ENCODE results near the gene PTPRM. TPM values are rescaled to one million over a fixed set of nuclear protein-coding genes. Genes with fewer than 3 reads are reported as not detected.

Gene PTPRM
- total RNA-seq, 1 donor, result 84.7 TPM

- Histone ChIP-seq H3K4me1 (ENCODE audit: insufficient read depth, low read length) (no peaks in the 10 kb centered on the region), H3K79me2 (ENCODE audit: insufficient read depth, low read length) (no peaks in the 10 kb centered on the region), H3K36me3 (ENCODE audit: insufficient read depth, low read length) (no peaks in the 10 kb centered on the region), H2AFZ (ENCODE audit: low read length) (no peak overlapping the region), H3K27me3 (ENCODE audit: insufficient read depth, low read length) (no peaks in the 10 kb centered on the region), H3K9me3 (ENCODE audit: low read depth, low read length) (no peaks in the 10 kb centered on the region), H3K4me3 (ENCODE audit: insufficient read depth, low read length) (no peak overlapping the region), H3K4me2 (ENCODE audit: insufficient read depth, low read length) (no peak overlapping the region), H4K20me1 (ENCODE audit: insufficient read depth, low read length) (no peaks in the 10 kb centered on the region), H3K27ac (ENCODE audit: low read depth, low read length) (no peak overlapping the region)
- DNase-seq (ENCODE audit: insufficient read length, low spot score, missing footprints), result no peak
- TF ChIP-seq, protein P1, sequence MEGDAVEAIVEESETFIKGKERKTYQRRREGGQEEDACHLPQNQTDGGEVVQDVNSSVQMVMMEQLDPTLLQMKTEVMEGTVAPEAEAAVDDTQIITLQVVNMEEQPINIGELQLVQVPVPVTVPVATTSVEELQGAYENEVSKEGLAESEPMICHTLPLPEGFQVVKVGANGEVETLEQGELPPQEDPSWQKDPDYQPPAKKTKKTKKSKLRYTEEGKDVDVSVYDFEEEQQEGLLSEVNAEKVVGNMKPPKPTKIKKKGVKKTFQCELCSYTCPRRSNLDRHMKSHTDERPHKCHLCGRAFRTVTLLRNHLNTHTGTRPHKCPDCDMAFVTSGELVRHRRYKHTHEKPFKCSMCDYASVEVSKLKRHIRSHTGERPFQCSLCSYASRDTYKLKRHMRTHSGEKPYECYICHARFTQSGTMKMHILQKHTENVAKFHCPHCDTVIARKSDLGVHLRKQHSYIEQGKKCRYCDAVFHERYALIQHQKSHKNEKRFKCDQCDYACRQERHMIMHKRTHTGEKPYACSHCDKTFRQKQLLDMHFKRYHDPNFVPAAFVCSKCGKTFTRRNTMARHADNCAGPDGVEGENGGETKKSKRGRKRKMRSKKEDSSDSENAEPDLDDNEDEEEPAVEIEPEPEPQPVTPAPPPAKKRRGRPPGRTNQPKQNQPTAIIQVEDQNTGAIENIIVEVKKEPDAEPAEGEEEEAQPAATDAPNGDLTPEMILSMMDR (IDR thresholded peaks at IDR 0.05; ENCODE audit: extremely low read depth, low read depth, low read length), result no peak
Measured at GRCh38 chr18:8165095-8165494, 598.0 kb downstream of the PTPRM start.

DNA sequence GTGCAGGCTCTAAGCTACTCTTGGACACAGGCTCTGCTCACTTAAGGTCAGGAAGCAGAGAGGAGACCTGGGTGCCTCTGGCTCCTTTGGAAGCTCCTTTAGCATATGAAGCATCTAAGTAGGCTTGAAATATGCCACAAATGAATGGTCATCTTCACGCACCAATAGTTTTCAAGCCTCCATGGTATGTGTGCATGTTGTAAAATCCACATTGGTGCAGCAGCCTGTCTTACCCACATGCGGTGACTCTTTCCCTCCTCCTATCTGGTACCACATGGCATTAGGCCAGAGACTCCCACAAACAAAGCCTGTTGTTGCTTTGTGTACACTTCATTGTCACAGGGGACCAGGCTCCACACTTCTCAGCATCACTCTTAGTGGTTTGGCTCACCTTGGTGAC is 599.9 kb downstream of the PTPRM start:
- H3K27me3 ChIP-seq (ENCODE audit: insufficient read depth, low read length), result no peaks in the 10 kb centered on the region
- H3K9me3 ChIP-seq (ENCODE audit: low read depth, low read length), result no peaks in the 10 kb centered on the region
- no peaks in the 10 kb centered on the region for H3K79me2 ChIP-seq (ENCODE audit: insufficient read depth, low read length)
- H3K4me3 ChIP-seq (ENCODE audit: insufficient read depth, low read length), result no peak overlapping the region
- H2AFZ ChIP-seq (ENCODE audit: low read length), result no peak overlapping the region
- no peaks in the 10 kb centered on the region for H3K36me3 ChIP-seq (ENCODE audit: insufficient read depth, low read length)
- H4K20me1 ChIP-seq (ENCODE audit: insufficient read depth, low read length), result no peaks in the 10 kb centered on the region
- H3K27ac ChIP-seq (ENCODE audit: low read depth, low read length), result no peak overlapping the region
- no peak for DNase-seq (ENCODE audit: insufficient read length, low spot score, missing footprints)
- no peaks in the 10 kb centered on the region for H3K4me1 ChIP-seq (ENCODE audit: insufficient read depth, low read length)
- TF ChIP-seq, protein P1 (IDR thresholded peaks at IDR 0.05; ENCODE audit: extremely low read depth, low read depth, low read length), result no peak
- no peak overlapping the region for H3K4me2 ChIP-seq (ENCODE audit: insufficient read depth, low read length)

DNA sequence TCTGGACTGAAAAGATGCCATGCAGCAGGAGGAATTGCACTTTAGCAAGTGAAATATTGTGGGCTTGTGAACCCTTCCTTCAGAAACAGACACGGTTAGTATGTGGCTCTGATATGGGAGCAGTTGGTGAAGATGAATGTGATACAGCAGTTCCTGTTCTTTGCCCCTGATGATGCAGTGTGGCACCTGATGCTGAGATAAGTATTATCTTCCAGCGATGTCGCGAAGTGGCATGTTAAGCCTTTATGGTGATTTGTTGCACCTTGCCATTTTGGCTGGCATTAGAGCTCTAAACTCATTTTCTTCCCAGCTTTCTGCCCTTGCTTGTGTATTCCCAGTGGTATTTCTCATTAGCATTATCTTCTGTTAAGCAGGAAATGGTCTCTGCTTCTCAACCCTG is 600.6 kb downstream of the PTPRM start:
- no peaks in the 10 kb centered on the region for H3K4me1 ChIP-seq (ENCODE audit: insufficient read depth, low read length)
- no peak overlapping the region for H3K4me2 ChIP-seq (ENCODE audit: insufficient read depth, low read length)
- H3K36me3 ChIP-seq (ENCODE audit: insufficient read depth, low read length), result no peaks in the 10 kb centered on the region
- no peak overlapping the region for H2AFZ ChIP-seq (ENCODE audit: low read length)
- H3K4me3 ChIP-seq (ENCODE audit: insufficient read depth, low read length), result no peak overlapping the region
- no peaks in the 10 kb centered on the region for H4K20me1 ChIP-seq (ENCODE audit: insufficient read depth, low read length)
- DNase-seq (ENCODE audit: insufficient read length, low spot score, missing footprints), result no peak
- TF ChIP-seq, protein P1 (IDR thresholded peaks at IDR 0.05; ENCODE audit: extremely low read depth, low read depth, low read length), result no peak
- H3K27me3 ChIP-seq (ENCODE audit: insufficient read depth, low read length), result no peaks in the 10 kb centered on the region
- no peak overlapping the region for H3K27ac ChIP-seq (ENCODE audit: low read depth, low read length)
- H3K9me3 ChIP-seq (ENCODE audit: low read depth, low read length), result no peaks in the 10 kb centered on the region
- H3K79me2 ChIP-seq (ENCODE audit: insufficient read depth, low read length), result no peaks in the 10 kb centered on the region

GRCh38 chr18:8169722-8170121 is 602.6 kb downstream of the PTPRM start:
- H3K4me3 ChIP-seq (ENCODE audit: insufficient read depth, low read length), result no peak overlapping the region
- no peak overlapping the region for H2AFZ ChIP-seq (ENCODE audit: low read length)
- no peaks in the 10 kb centered on the region for H3K79me2 ChIP-seq (ENCODE audit: insufficient read depth, low read length)
- no peak overlapping the region for H3K4me2 ChIP-seq (ENCODE audit: insufficient read depth, low read length)
- H3K4me1 ChIP-seq (ENCODE audit: insufficient read depth, low read length), result no peaks in the 10 kb centered on the region
- H3K27ac ChIP-seq (ENCODE audit: low read depth, low read length), result no peak overlapping the region
- H3K9me3 ChIP-seq (ENCODE audit: low read depth, low read length), result no peaks in the 10 kb centered on the region
- H4K20me1 ChIP-seq (ENCODE audit: insufficient read depth, low read length), result no peaks in the 10 kb centered on the region
- H3K36me3 ChIP-seq (ENCODE audit: insufficient read depth, low read length), result no peaks in the 10 kb centered on the region
- no peaks in the 10 kb centered on the region for H3K27me3 ChIP-seq (ENCODE audit: insufficient read depth, low read length)
- DNase-seq (ENCODE audit: insufficient read length, low spot score, missing footprints), result no peak
- TF ChIP-seq, protein P1 (IDR thresholded peaks at IDR 0.05; ENCODE audit: extremely low read depth, low read depth, low read length), result no peak

Measured in osteoblast (primary cell).